ENCODE data around the gene IDH3G.
"Not testable (repeated sequence)": the region's sequence is repeated elsewhere in the genome, so short reads cannot be mapped to it uniquely, and the experiment has no call there.

IDH3G gene

GRCh38 chrX:153746991-153747390 is 47.2 kb downstream of the IDH3G start:
- not testable (repeated sequence) for DNase-seq

- no peak for DNase-seq
Observed at GRCh38 chrX:153746359-153746758, 47.8 kb downstream of the IDH3G start.

GRCh38 chrX:153745067-153745433 is 49.1 kb downstream of the IDH3G start:
- not testable (repeated sequence) for DNase-seq

GRCh38 chrX:153744210-153745066 is 49.7 kb downstream of the IDH3G start:
- peak; percentile 42 for DNase-seq

GRCh38 chrX:153743468-153744209 is 50.5 kb downstream of the IDH3G start:
- peak; percentile 88 for DNase-seq

GRCh38 chrX:153742796-153743467 is 51.2 kb downstream of the IDH3G start:
- not testable (repeated sequence) for DNase-seq

- not testable (repeated sequence) for DNase-seq
Observed at GRCh38 chrX:153742111-153742510, 52.1 kb downstream of the IDH3G start.

GRCh38 chrX:153741446-153741845 is 52.7 kb downstream of the IDH3G start:
- no peak for DNase-seq

GRCh38 chrX:153740631-153741222 is 53.4 kb downstream of the IDH3G start:
- no peak for DNase-seq

- DNase-seq = no peak
Observed at GRCh38 chrX:153739754-153740486, 54.3 kb downstream of the IDH3G start.

- no peak for DNase-seq
Observed at GRCh38 chrX:153738056-153738605, 56.0 kb downstream of the IDH3G start.

- DNase-seq = no peak
Observed at GRCh38 chrX:153736871-153737441, 57.2 kb downstream of the IDH3G start.

GRCh38 chrX:153736071-153736820 is 57.9 kb downstream of the IDH3G start:
- DNase-seq = no peak

Data from DMS153 (cell line).